Measurements from ENCODE around the gene PRSS56. TPM values are rescaled to one million over a fixed set of nuclear protein-coding genes. Genes with fewer than 3 reads are reported as not detected.

The PRSS56 gene
- total and polyA plus RNA-seq, 2 of the 13 experiments (the other 11 are each of a cell fraction or from before 2014, with no cell fraction given), result not detected

GRCh38 chr2:232550354-232551249 is 30.4 kb downstream of the PRSS56 start, which contains the start of the genes EIF4E2 and TIGD1 (continued):
- TF ChIP-seq ZNF263 (CRISPR knock-in tag; IDR thresholded peaks at IDR 0.05), result peak; percentile 79; the same call in 1 of the 2 replicates
- 0 out of 2 replicates have a peak, but pooled peaks have one; percentile 90 for TF ChIP-seq KLF11 (CRISPR knock-in tag; IDR thresholded peaks at IDR 0.05)
- TF ChIP-seq TGIF2 (CRISPR knock-in tag; IDR thresholded peaks at IDR 0.05), result peak; percentile 92
- TF ChIP-seq PRMT3 (CRISPR knock-in tag; IDR thresholded peaks at IDR 0.05; ENCODE audit: borderline replicate concordance, low read depth), result no peak; the same call in 1 of the 2 replicates
- TF ChIP-seq ZSCAN29 (CRISPR knock-in tag; conservative IDR thresholded peaks at IDR 0.05), result peak; percentile 93
- TF ChIP-seq RAD51 (IDR thresholded peaks at IDR 0.05; ENCODE audit: borderline replicate concordance), result no peak
- TF ChIP-seq ZMAT3 (CRISPR knock-in tag; conservative IDR thresholded peaks at IDR 0.05), result peak; percentile 99
- TF ChIP-seq SOX6 (IDR thresholded peaks at IDR 0.05), result no peak
- TF ChIP-seq SOX6 (CRISPR knock-in tag; IDR thresholded peaks at IDR 0.05), result peak; percentile 88
- peak; percentile 99 for TF ChIP-seq TARDBP (CRISPR knock-in tag; IDR thresholded peaks at IDR 0.05)
- TF ChIP-seq ZNF747 (CRISPR knock-in tag; IDR thresholded peaks at IDR 0.05; ENCODE audit: borderline replicate concordance), result peak; percentile 99
- TF ChIP-seq LRRFIP1 (CRISPR knock-in tag; conservative IDR thresholded peaks at IDR 0.05), result no peak; the same call in 1 of the 2 replicates
- peak; percentile 100 for TF ChIP-seq ZNF772 (CRISPR knock-in tag; IDR thresholded peaks at IDR 0.05)
- TF ChIP-seq ZZZ3 (CRISPR knock-in tag; IDR thresholded peaks at IDR 0.05; ENCODE audit: borderline replicate concordance), result peak; percentile 85; the same call in 1 of the 2 replicates
- peak; percentile 97 for TF ChIP-seq ZNF256 (CRISPR knock-in tag; conservative IDR thresholded peaks at IDR 0.05)
- TF ChIP-seq MZF1 (CRISPR knock-in tag; IDR thresholded peaks at IDR 0.05; ENCODE audit: borderline replicate concordance), result peak; percentile 91
- peak; percentile 98 for TF ChIP-seq DR1 (CRISPR knock-in tag; IDR thresholded peaks at IDR 0.05)
- peak; percentile 71 for TF ChIP-seq ZBTB33 (CRISPR knock-in tag; IDR thresholded peaks at IDR 0.05)
- TF ChIP-seq RCOR2 (CRISPR knock-in tag; IDR thresholded peaks at IDR 0.05), result no peak
- no peak; the same call in none of the 2 replicates for TF ChIP-seq ZNF3 (CRISPR knock-in tag; IDR thresholded peaks at IDR 0.05)
- peak; percentile 85 for TF ChIP-seq CBX1 (IDR thresholded peaks at IDR 0.05; ENCODE audit: low read depth)
- TF ChIP-seq RFX3 (CRISPR knock-in tag; IDR thresholded peaks at IDR 0.05), result no peak
- TF ChIP-seq ZNF605 (CRISPR knock-in tag; IDR thresholded peaks at IDR 0.05), result peak; percentile 100
- no peak for TF ChIP-seq SMARCC2 (IDR thresholded peaks at IDR 0.05)
- peak; percentile 99 for TF ChIP-seq ZFP41 (CRISPR knock-in tag; IDR thresholded peaks at IDR 0.05; ENCODE audit: borderline replicate concordance)
- peak; percentile 94; the same call in 1 of the 2 replicates for TF ChIP-seq IRX3 (CRISPR knock-in tag; IDR thresholded peaks at IDR 0.05; ENCODE audit: borderline replicate concordance, low read depth)
- no peak; the same call in 1 of the 2 replicates for TF ChIP-seq ZNF382 (CRISPR knock-in tag; IDR thresholded peaks at IDR 0.05; ENCODE audit: borderline replicate concordance)
- peak; percentile 98 for TF ChIP-seq MAX (IDR thresholded peaks at IDR 0.05)

All from HepG2 (cell line).